Right lobe of liver (tissue), 6 donors: ENCODE data around the gene LNX1. TPM values are rescaled to one million over a fixed set of nuclear protein-coding genes. Genes with fewer than 3 reads are reported as not detected.

Experiments used
- ATAC-seq, 4 donors: fragments of 200-7000 bp; cut with Tn5 transposase; one replicate each; pipeline ENCODE4 v1.9.1; 2020; ENCODE audit warnings: mild to moderate bottlenecking in 4 of 4, moderate library complexity in 4 of 4
- DNase-seq, 3 donors: peaks; one replicate each; pipeline ENCODE4 v3.0.0-alpha.2; 2020
- H3K27ac ChIP-seq, 3 donors: fragments of 200-600 bp; one replicate each; pipeline ENCODE4 v1.8.0; 2022
- H3K27me3 ChIP-seq, 2 donors: fragments of 200-600 bp; one replicate each; pipeline ENCODE4 v1.8.0; 2022
- H3K36me3 ChIP-seq, 4 donors: fragments of 200-600 bp; sonication (generic) in 1 of 4; one replicate each; pipeline versions ENCODE4 v1.5.1 to v1.8.0; 2017 to 2022; ENCODE audit warnings: control low read depth in 1 of 4
- H3K4me1 ChIP-seq, 4 donors: fragments of 200-600 bp; sonication (generic) in 1 of 4; one replicate each; pipeline versions ENCODE4 v1.5.1 to v1.8.0; 2017 to 2022; ENCODE audit warnings: control low read depth in 1 of 4
- H3K4me3 ChIP-seq, 3 donors: fragments of 200-600 bp; one replicate each; pipeline ENCODE4 v1.8.0; 2022
- H3K9me3 ChIP-seq, 4 donors: fragments of 200-600 bp; sonication (generic) in 1 of 4; one replicate each; pipeline versions ENCODE4 v1.5.1 to v1.8.0; 2017 to 2022; ENCODE audit warnings: control low read depth in 1 of 4
- POLR2A ChIP-seq: fragments of 450-650 bp; IDR thresholded peaks from one replicate; pipeline ENCODE4 v1.6.1; 2017; ENCODE audit warnings: antibody characterized with exemption, mild to moderate bottlenecking
- WGBS: methylation state at CpG from one replicate; pipeline ENCODE4 v1.1.6; 2018; ENCODE audit warnings: low coverage, low lambda C conversion rate; ENCODE audit not compliant: insufficient coverage; ENCODE audit errors: missing lambda C conversion rate; 5-methylcytosine and 5-hydroxymethylcytosine counted together
- intact Hi-C, 2 donors: fragments of 100-400 bp; cut with DNase I; formaldehyde crosslinking; loops; one replicate each; pipeline versions ENCODE4 v1.11.2 to v1.14.1; 2022
- total RNA-seq, 6 experiments: library from RNA; depleted of rRNA in 2 of 6; stranded (reverse); fragments of >200 nt in 2 of 6; fragmentation: NEBNext Ultra II Directional in 3 of 6; extraction: Animal tissue kit (Norgen Biotek cat#: 25700) in 3 of 6; gene quantifications; one replicate each; pipeline versions ENCODE4 v1.1.0 to v1.2.4, GENCODE V29; 2016 to 2023
- TF ChIP-seq, protein P1 (sequence below), 4 donors: fragments of 200-600 bp in 3 of 4; fragments of 450-650 bp in 1 of 4; IDR thresholded peaks; one replicate each; pipeline versions ENCODE4 v1.5.1 to v1.8.0; 2016 to 2022; ENCODE audit warnings: antibody characterized with exemption in 4 of 4, mild to moderate bottlenecking in 2 of 4
- donor health status: DM: no; HTN: yes; CAD: no.
- donor health status: DM: no; HTN: no; CAD: no.
- donor health status: DM: no; HTN: no; CAD: no.
- donor health status: DM: no; HTN: yes; CAD: no.
- donor health status: DM: no; HTN: yes; CAD: no.

LNX1 gene
- total RNA-seq, 6 experiments from 2014 or later, result 1.3 to 6.0 (median 3.9) TPM

DNA sequence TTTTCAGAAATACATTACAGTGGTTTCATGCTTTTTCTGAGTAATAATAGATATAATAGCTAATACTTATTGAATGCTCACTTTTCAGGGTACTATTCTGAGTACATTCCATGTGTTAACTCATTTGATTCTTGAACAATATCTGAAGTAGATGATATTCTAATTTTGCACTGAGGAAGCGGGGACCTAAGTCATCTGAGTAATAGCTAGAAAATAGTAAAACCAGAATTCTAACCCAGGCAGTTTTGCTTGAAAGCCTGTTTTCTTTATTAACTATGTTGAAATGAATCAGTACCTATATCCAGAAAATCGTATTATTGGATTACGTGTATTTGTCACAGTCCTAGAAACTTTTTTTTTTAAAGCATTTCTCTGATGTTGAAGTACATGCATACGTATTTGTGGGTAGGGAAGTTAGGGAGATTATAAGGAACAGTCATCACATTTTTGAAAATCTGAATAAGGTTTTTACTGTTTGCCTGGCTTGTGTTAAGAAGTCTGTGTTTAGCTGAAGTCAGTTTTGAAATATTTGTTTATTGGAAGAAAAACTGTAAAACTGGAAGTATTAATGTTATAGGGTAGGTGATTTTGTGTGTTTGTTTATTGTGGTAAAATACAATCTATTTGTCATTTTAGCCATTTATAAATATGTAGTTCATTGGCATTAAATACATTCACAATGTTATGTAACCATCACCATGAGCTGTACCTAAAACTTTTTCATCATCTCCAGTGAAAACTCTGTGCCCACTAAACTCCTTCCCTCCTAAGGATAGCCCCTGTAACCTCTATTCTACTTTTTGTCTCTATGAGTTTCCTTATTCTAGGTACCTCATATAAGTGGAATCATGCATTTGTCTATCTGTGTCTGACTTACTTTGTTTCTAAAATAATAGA lies 158.5 kb downstream of the LNX1 start:
- H3K36me3 ChIP-seq, result peaks cover 0 to 20% (median 10%) of the 10 kb centered on the region in 4 donors

GRCh38 chr4:53431052-53431451 lies 160.2 kb downstream of the LNX1 start:
- ATAC-seq (no peak), DNase-seq (no peak)
- H3K9me3 ChIP-seq, result no peaks in the 10 kb centered on the region
- intact Hi-C loops, result no loop called here
- WGBS, result 71% methylated on average over 5 of the region's 5 CpGs
- H3K27me3 ChIP-seq, result no peaks in the 10 kb centered on the region
- H3K27ac ChIP-seq, result no peak overlapping the region
- peaks cover 0 to 26% (median 10%) of the 10 kb centered on the region in 4 donors for H3K36me3 ChIP-seq
- H3K4me3 ChIP-seq, result no peak overlapping the region
- TF ChIP-seq POLR2A, result no peak
- TF ChIP-seq, protein P1, sequence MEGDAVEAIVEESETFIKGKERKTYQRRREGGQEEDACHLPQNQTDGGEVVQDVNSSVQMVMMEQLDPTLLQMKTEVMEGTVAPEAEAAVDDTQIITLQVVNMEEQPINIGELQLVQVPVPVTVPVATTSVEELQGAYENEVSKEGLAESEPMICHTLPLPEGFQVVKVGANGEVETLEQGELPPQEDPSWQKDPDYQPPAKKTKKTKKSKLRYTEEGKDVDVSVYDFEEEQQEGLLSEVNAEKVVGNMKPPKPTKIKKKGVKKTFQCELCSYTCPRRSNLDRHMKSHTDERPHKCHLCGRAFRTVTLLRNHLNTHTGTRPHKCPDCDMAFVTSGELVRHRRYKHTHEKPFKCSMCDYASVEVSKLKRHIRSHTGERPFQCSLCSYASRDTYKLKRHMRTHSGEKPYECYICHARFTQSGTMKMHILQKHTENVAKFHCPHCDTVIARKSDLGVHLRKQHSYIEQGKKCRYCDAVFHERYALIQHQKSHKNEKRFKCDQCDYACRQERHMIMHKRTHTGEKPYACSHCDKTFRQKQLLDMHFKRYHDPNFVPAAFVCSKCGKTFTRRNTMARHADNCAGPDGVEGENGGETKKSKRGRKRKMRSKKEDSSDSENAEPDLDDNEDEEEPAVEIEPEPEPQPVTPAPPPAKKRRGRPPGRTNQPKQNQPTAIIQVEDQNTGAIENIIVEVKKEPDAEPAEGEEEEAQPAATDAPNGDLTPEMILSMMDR (IDR thresholded peaks at IDR 0.05), result no peak
- peaks cover 0 to 8% (median 2%) of the 10 kb centered on the region in 4 donors for H3K4me1 ChIP-seq

More for the DNA sequence above, 158.5 kb downstream of the LNX1 start:
- no peaks in the 10 kb centered on the region for H3K9me3 ChIP-seq
- peaks cover 0 to 8% (median 2%) of the 10 kb centered on the region in 4 donors for H3K4me1 ChIP-seq
- no peak for ATAC-seq
- TF ChIP-seq POLR2A, result no peak
- TF ChIP-seq, protein P1 (IDR thresholded peaks at IDR 0.05), result no peak
- intact Hi-C loops, result no loop called here
- no peaks in the 10 kb centered on the region for H3K27me3 ChIP-seq
- H3K4me3 ChIP-seq, result no peak overlapping the region
- no peak overlapping the region for H3K27ac ChIP-seq
- no peak for DNase-seq
- 86% methylated on average over 4 of the region's 4 CpGs for WGBS

- Histone ChIP-seq H3K9me3 (no peaks in the 10 kb centered on the region), H3K27me3 (no peaks in the 10 kb centered on the region), H3K36me3 (peaks cover 0 to 26% (median 10%) of the 10 kb centered on the region in 4 donors), H3K4me3 (no peak overlapping the region), H3K27ac (no peak overlapping the region), H3K4me1 (peaks cover 0 to 8% (median 2%) of the 10 kb centered on the region in 4 donors)
- no peak for DNase-seq
- intact Hi-C loops, result no loop called here
- no peak for ATAC-seq
- TF ChIP-seq, protein P1 (IDR thresholded peaks at IDR 0.05), result no peak
- TF ChIP-seq POLR2A, result no peak
Observed at GRCh38 chr4:53427366-53427765, 163.9 kb downstream of the LNX1 start.

- DNase-seq (no peak), ATAC-seq (no peak)
- Histone ChIP-seq H3K9me3 (no peaks in the 10 kb centered on the region), H3K27ac (no peak overlapping the region), H3K36me3 (peaks cover 0 to 21% (median 9%) of the 10 kb centered on the region in 4 donors), H3K27me3 (no peaks in the 10 kb centered on the region), H3K4me3 (no peak overlapping the region), H3K4me1 (no peaks in the 10 kb centered on the region)
- no peak for TF ChIP-seq POLR2A
- TF ChIP-seq, protein P1 (IDR thresholded peaks at IDR 0.05), result no peak
- intact Hi-C loops, result no loop called here
Observed at GRCh38 chr4:53424280-53424679, 167.0 kb downstream of the LNX1 start.
